Measurements from ENCODE around the gene PPIB. TPM values are rescaled to one million over a fixed set of nuclear protein-coding genes. Genes with fewer than 3 reads are reported as not detected.
"Not testable (repeated sequence)": the region's sequence is repeated elsewhere in the genome, so short reads cannot be mapped to it uniquely, and the experiment has no call there.

Gene PPIB
- total and polyA plus RNA-seq, 12 donors = 60.3 to 600 (median 88.1) TPM

DNA sequence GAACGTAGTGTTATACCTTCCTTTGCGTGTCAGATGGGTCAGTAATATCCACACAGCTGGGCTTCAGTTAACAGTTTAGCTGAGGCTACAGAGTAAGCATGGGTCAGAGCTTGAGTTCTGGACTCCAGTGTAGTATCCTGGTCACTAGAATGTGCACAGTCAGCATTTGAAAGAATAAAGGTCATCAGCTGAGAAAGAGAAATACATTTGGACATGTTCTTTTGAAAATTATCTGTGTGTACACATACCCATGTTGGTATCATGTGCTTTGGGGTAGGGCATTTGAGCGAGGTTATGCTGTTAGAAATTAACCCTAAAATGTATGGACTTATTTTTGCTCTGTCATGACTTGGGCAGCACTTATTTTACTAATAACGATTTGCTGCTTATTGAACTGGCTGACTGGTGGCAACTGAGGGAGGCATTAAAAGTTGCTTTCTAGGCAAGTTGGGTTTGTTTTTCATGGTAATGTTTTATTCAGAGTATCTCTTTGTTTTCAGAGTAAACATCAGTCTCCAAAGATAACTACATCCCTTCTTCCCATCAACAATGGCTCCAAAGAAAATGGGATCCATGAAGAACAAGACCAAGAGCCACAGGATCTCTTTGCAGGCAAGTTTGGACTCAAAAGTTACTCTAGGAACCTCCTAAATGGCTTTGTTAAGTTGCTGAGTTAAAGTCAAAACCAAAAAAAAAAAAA lies 50.6 kb downstream of the PPIB start:
- DNase-seq (no peak), ATAC-seq (peak in 5 of 8 donors; percentile 30 to 51 (median 43))
- peaks cover 0 to 50% (median 36%) of the 10 kb centered on the region in 9 donors for H3K36me3 ChIP-seq
- peak overlapping the region in 2 of 10 donors; percentile 22 to 52 for H3K27ac ChIP-seq
- no peaks in the 10 kb centered on the region for H3K9me3 ChIP-seq
- peaks cover 0 to 62% (median 47%) of the 10 kb centered on the region in 9 donors for H3K4me1 ChIP-seq
- H3K4me3 ChIP-seq = no peak overlapping the region
- TF ChIP-seq, protein P1, sequence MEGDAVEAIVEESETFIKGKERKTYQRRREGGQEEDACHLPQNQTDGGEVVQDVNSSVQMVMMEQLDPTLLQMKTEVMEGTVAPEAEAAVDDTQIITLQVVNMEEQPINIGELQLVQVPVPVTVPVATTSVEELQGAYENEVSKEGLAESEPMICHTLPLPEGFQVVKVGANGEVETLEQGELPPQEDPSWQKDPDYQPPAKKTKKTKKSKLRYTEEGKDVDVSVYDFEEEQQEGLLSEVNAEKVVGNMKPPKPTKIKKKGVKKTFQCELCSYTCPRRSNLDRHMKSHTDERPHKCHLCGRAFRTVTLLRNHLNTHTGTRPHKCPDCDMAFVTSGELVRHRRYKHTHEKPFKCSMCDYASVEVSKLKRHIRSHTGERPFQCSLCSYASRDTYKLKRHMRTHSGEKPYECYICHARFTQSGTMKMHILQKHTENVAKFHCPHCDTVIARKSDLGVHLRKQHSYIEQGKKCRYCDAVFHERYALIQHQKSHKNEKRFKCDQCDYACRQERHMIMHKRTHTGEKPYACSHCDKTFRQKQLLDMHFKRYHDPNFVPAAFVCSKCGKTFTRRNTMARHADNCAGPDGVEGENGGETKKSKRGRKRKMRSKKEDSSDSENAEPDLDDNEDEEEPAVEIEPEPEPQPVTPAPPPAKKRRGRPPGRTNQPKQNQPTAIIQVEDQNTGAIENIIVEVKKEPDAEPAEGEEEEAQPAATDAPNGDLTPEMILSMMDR (IDR thresholded peaks at IDR 0.05) = no peak
- H3K27me3 ChIP-seq = no peaks in the 10 kb centered on the region
- WGBS, 2 donors = 68 to 69% methylated on average over 4 of the region's 4 CpGs
- intact Hi-C loops (cut with DNase I) = no loop called here

DNA sequence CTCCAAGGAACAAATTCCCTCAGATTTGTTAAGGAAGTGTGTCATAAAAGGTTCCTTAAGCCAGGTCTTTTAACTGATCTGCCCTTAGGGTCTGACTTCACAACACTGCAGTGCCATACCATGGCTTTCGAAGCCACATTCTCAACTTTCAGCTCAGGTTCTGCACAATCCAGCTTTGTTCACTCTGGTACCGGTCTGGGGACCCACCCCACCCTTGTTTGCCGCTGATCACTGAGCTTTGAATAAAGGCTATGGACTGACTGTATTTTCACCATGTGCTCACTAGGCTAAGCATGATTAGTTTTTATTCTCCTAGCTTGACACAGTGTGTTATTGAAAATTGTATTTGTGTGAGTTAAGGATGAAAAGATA lies 51.2 kb downstream of the PPIB start:
- Histone ChIP-seq H3K4me1 (peaks cover 0 to 68% (median 52%) of the 10 kb centered on the region in 9 donors), H3K4me3 (no peak overlapping the region), H3K9me3 (no peaks in the 10 kb centered on the region), H3K36me3 (peaks cover 0 to 44% (median 36%) of the 10 kb centered on the region in 9 donors), H3K27ac (peak overlapping the region in 1 of 10 donors; percentile 22), H3K27me3 (no peaks in the 10 kb centered on the region)
- 93% methylated on average over 3 of the region's 3 CpGs for WGBS, 2 donors
- DNase-seq (no peak), ATAC-seq (peak in 2 of 8 donors; percentile 19 to 20)
- intact Hi-C loops (cut with DNase I) = no loop called here
- TF ChIP-seq, protein P1 (IDR thresholded peaks at IDR 0.05) = no peak

DNA sequence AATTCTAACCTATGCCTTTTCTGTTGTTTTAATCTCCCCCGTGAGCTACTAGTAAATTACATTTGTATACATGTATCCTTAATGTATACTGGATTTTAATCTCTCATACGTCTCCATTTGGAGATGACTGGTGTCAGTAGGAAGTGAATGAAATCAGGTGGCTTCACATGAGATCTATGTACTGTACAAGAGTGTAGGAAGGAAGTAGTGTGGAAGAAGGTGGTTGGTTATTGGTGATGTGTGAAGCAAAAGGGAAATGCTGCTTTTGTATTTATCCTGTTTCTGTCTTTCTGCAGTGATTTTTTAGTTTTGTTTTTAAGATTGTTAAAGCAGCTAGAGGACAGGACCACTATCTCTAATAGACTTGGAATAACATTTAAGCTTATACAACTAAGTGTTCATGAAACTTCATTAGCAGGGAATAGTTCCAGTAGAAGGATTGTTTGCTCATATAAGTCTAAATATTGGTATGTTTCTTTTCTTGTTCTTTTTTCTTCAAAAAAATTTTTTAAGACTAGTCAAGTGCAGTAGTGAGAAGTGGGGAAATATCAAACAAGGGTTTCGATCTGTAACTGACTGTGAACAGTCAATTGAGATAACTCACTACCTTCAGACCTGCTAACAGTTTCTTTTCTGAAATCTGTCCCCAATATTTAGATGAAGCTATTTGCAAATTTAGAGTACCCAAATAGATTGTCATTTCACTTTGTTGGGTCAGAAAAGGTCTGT lies 51.7 kb downstream of the PPIB start:
- H3K9me3 ChIP-seq = no peaks in the 10 kb centered on the region
- WGBS, 2 donors = 76 to 80% methylated on average over 3 of the region's 3 CpGs
- peaks cover 0 to 39% (median 32%) of the 10 kb centered on the region in 9 donors for H3K36me3 ChIP-seq
- peak overlapping the region in 2 of 10 donors; percentile 3 to 22 for H3K27ac ChIP-seq
- TF ChIP-seq, protein P1 (IDR thresholded peaks at IDR 0.05) = no peak
- no peaks in the 10 kb centered on the region for H3K27me3 ChIP-seq
- H3K4me3 ChIP-seq = no peak overlapping the region
- intact Hi-C loops (cut with DNase I) = no loop called here
- peaks cover 0 to 74% (median 52%) of the 10 kb centered on the region in 9 donors for H3K4me1 ChIP-seq
- DNase-seq (no peak), ATAC-seq (no peak)

DNA sequence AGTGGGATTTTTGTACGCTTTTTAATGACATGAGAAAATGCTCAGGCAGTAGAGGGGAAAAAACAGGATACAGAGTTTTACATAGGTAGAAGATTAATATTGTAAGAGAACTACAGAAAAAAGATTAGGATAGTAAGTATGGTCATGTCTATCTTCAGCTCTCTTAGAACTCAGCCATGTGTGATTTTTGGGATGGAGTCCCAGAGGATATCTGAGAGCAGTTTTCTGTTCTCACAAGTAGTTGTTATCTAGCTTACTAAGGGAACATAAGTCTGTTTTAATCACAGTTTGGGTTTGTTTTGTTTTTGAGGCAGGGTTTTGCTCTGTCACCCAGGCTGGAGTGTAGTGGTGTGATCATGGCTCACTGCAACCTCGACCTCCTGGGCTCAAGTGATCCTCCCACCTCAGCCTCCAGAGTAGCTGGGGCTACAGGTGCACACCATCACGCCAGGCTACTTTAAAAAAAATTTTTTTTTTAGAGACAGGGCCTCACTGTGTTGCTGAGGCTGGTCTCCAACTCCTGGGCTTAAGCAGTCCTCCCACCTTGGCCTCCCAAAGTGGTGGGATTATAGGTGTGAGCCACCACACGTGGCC lies 52.6 kb downstream of the PPIB start:
- DNase-seq; intact Hi-C loops (cut with DNase I); H3K4me3 ChIP-seq; H3K27me3 ChIP-seq; H3K9me3 ChIP-seq: not testable (repeated sequence)
- Histone ChIP-seq H3K27ac (peak overlapping the region in 3 of 10 donors; percentile 3 to 39 (median 4)), H3K4me1 (peaks cover 0 to 83% (median 61%) of the 10 kb centered on the region in 9 donors), H3K36me3 (peaks cover 0 to 30% (median 23%) of the 10 kb centered on the region in 9 donors)
- WGBS, 2 donors = 80% methylated on average over 4 of the region's 4 CpGs
- peak in 6 of 8 donors; percentile 9 to 59 (median 42) for ATAC-seq
